ENCODE results near the gene SLCO4A1. TPM values are rescaled to one million over a fixed set of nuclear protein-coding genes. Genes with fewer than 3 reads are reported as not detected.

SLCO4A1 gene
- total and polyA plus RNA-seq, 2 experiments from 2014 or later = 25.8 to 99.0 TPM

- no peaks in the 10 kb centered on the region for H3K36me3 ChIP-seq (replicated peaks; ENCODE audit: insufficient read depth, low read depth)
- no peak for DNase-seq (ENCODE audit: low spot score)
- no peak overlapping the region for H2AFZ ChIP-seq
- peaks cover 11% of the 10 kb centered on the region for H3K9me3 ChIP-seq (ENCODE audit: low read depth)
- no peak overlapping the region for H3K4me2 ChIP-seq
- no peaks in the 10 kb centered on the region for H4K20me1 ChIP-seq (ENCODE audit: insufficient read depth, poor library complexity, severe bottlenecking)
- TF ChIP-seq EZH2 (IDR thresholded peaks at IDR 0.05; ENCODE audit: borderline replicate concordance) = no peak
- H3K4me1 ChIP-seq (ENCODE audit: insufficient read depth) = no peaks in the 10 kb centered on the region
- WGBS (ENCODE audit: low lambda C conversion rate, missing lambda C conversion rate) = 73% methylated on average over 12 of the region's 12 CpGs
- no peak overlapping the region for H3K4me3 ChIP-seq
- no peaks in the 10 kb centered on the region for H3K79me2 ChIP-seq
- no peaks in the 10 kb centered on the region for H3K27me3 ChIP-seq
- no peak overlapping the region for H3K27ac ChIP-seq
- no peaks in the 10 kb centered on the region for H3K9me2 ChIP-seq (replicated peaks; ENCODE audit: insufficient read depth)
Observed at GRCh38 chr20:62718546-62718945, 76.2 kb downstream of the SLCO4A1 start.

GRCh38 chr20:62719250-62719935 is 77.1 kb downstream of the SLCO4A1 start:
- Histone ChIP-seq H3K27ac (no peak overlapping the region), H3K9me3 (ENCODE audit: low read depth) (peaks cover 11% of the 10 kb centered on the region), H3K4me1 (ENCODE audit: insufficient read depth) (no peaks in the 10 kb centered on the region), H4K20me1 (ENCODE audit: insufficient read depth, poor library complexity, severe bottlenecking) (no peaks in the 10 kb centered on the region), H2AFZ (no peak overlapping the region), H3K27me3 (no peaks in the 10 kb centered on the region), H3K9me2 (replicated peaks; ENCODE audit: insufficient read depth) (no peaks in the 10 kb centered on the region), H3K4me3 (no peak overlapping the region), H3K4me2 (no peak overlapping the region), H3K36me3 (replicated peaks; ENCODE audit: insufficient read depth, low read depth) (no peaks in the 10 kb centered on the region), H3K79me2 (no peaks in the 10 kb centered on the region)
- no peak for TF ChIP-seq CTCF (IDR thresholded peaks at IDR 0.05; ENCODE audit: poor library complexity)
- no peak for TF ChIP-seq EZH2phosphoT487 (IDR thresholded peaks at IDR 0.05; ENCODE audit: low read depth, severe bottlenecking, unreplicated experiment)
- no peak for TF ChIP-seq EZH2 (IDR thresholded peaks at IDR 0.05; ENCODE audit: borderline replicate concordance)
- DNase-seq (ENCODE audit: low spot score) = no peak
- WGBS (ENCODE audit: low lambda C conversion rate, missing lambda C conversion rate) = 81% methylated on average over 12 of the region's 12 CpGs

Other genes starting within 250 kb of the SLCO4A1 start
- gene CABLES2, start 235.2 kb upstream of the SLCO4A1 start, total RNA-seq = 8.6 and 12.0 TPM in 2 replicates
- gene CABLES2, start 235.2 kb upstream of the SLCO4A1 start, polyA plus RNA-seq = 17.7 and 19.1 TPM in 2 replicates
- 4.1 and 5.7 TPM in 2 replicates for gene RBBP8NL, start 215.0 kb upstream of the SLCO4A1 start, total RNA-seq
- gene RBBP8NL, start 215.0 kb upstream of the SLCO4A1 start, polyA plus RNA-seq = 6.4 and 6.9 TPM in 2 replicates
- gene GATA5, start 166.5 kb upstream of the SLCO4A1 start, total RNA-seq = 22.2 and 28.7 TPM in 2 replicates
- 43.5 and 53.6 TPM in 2 replicates for gene GATA5, start 166.5 kb upstream of the SLCO4A1 start, polyA plus RNA-seq
- 0.08 and 0.37 TPM in 2 replicates for gene NTSR1, start 66.3 kb downstream of the SLCO4A1 start, total RNA-seq
- gene NTSR1, start 66.3 kb downstream of the SLCO4A1 start, polyA plus RNA-seq = 0.09 TPM in 1 of 2 replicates, not detected in the other
- 14.0 and 18.9 TPM in 2 replicates for gene MRGBP, start 154.0 kb downstream of the SLCO4A1 start, total RNA-seq
- 18.9 and 20.5 TPM in 2 replicates for gene MRGBP, start 154.0 kb downstream of the SLCO4A1 start, polyA plus RNA-seq
- gene OGFR, start 162.3 kb downstream of the SLCO4A1 start, total RNA-seq = 43.8 and 47.6 TPM in 2 replicates
- 76.2 and 80.8 TPM in 2 replicates for gene OGFR, start 162.3 kb downstream of the SLCO4A1 start, polyA plus RNA-seq
- 22.6 and 23.9 TPM in 2 replicates for gene COL9A3, start 174.5 kb downstream of the SLCO4A1 start, total RNA-seq
- gene COL9A3, start 174.5 kb downstream of the SLCO4A1 start, polyA plus RNA-seq = 68.1 and 77.0 TPM in 2 replicates
- gene TCFL5, start 219.3 kb downstream of the SLCO4A1 start, total RNA-seq = 9.1 and 9.5 TPM in 2 replicates
- gene TCFL5, start 219.3 kb downstream of the SLCO4A1 start, polyA plus RNA-seq = 8.5 and 10.5 TPM in 2 replicates